ENCODE results near the gene ZNF426.

DNA sequence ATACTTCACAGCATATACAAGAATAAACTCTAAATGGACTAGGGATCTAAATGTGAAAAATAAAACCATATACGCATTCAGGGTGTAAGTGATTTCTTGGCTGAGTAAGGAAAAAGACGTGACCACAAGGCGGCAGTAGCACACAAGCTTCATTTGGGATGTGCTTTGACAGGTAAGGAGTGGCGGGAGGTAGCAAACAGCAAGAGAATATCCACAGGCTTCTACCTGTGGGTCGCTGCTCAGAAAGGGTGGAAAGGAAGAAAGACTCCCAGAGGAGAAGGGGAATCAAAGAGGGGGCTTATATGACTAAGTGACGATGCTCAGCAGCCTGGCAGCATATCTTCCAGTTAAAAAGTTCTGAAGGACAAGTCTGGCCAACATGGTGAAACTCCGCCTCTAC lies 48.3 kb upstream of the ZNF426 start:
- TF ChIP-seq POLR2A (IDR thresholded peaks at IDR 0.05): no peak
- TF ChIP-seq, protein P1, sequence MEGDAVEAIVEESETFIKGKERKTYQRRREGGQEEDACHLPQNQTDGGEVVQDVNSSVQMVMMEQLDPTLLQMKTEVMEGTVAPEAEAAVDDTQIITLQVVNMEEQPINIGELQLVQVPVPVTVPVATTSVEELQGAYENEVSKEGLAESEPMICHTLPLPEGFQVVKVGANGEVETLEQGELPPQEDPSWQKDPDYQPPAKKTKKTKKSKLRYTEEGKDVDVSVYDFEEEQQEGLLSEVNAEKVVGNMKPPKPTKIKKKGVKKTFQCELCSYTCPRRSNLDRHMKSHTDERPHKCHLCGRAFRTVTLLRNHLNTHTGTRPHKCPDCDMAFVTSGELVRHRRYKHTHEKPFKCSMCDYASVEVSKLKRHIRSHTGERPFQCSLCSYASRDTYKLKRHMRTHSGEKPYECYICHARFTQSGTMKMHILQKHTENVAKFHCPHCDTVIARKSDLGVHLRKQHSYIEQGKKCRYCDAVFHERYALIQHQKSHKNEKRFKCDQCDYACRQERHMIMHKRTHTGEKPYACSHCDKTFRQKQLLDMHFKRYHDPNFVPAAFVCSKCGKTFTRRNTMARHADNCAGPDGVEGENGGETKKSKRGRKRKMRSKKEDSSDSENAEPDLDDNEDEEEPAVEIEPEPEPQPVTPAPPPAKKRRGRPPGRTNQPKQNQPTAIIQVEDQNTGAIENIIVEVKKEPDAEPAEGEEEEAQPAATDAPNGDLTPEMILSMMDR (IDR thresholded peaks at IDR 0.05): peak; percentile 42 to 56 (median 46)
